GM23338 (cell line): ENCODE data around the gene IL1RAPL2.

Experiments
- CREB1 ChIP-seq: fragments of 250-450 bp; sonication (Bioruptor Pico); IDR thresholded peaks from 2 replicates; pipeline ENCODE4 v1.5.0; 2020; ENCODE audit warnings: low read depth, mild to moderate bottlenecking, moderate library complexity
- CTCF ChIP-seq, 2 experiments: fragments of 200-600 bp in 1 of 2; sonication (generic) in 1 of 2; conservative IDR thresholded peaks; 2 replicates each; pipeline versions ENCODE4 v1.5.1 to v1.6.1; 2016 to 2017; ENCODE audit warnings: antibody characterized with exemption in 2 of 2, low read depth in 2 of 2, mild to moderate bottlenecking in 2 of 2, moderate library complexity in 1 of 2
- EZH2 ChIP-seq: fragments of 200-600 bp; sonication (generic); IDR thresholded peaks from one replicate; pipeline ENCODE4 v1.8.0; 2017; ENCODE audit warnings: antibody characterized with exemption, mild to moderate bottlenecking, low read depth; ENCODE audit not compliant: unreplicated experiment

- TF ChIP-seq CTCF (conservative IDR thresholded peaks at IDR 0.05; ENCODE audit: low read depth in 2 of 2) (no peak), CREB1 (no peak), EZH2 (no peak)
Measured at GRCh38 chrX:105150036-105150435, 584.0 kb downstream of the IL1RAPL2 start.
